Vagina (tissue), 2 donors: ENCODE results near the gene DNAH14.
"Not testable (repeated sequence)": the region's sequence is repeated elsewhere in the genome, so short reads cannot be mapped to it uniquely, and the experiment has no call there.

Source experiments
- CTCF ChIP-seq, 3 experiments: fragments of 450-650 bp in 2 of 3; fragments of 200-600 bp in 1 of 3; sonication (generic) in 1 of 3; IDR thresholded peaks; one replicate each; pipeline ENCODE4 v1.5.1; 2017 to 2019; ENCODE audit warnings: antibody characterized with exemption in 3 of 3, mild to moderate bottlenecking in 2 of 3, moderate library complexity in 2 of 3
- POLR2A ChIP-seq, 2 donors: fragments of 450-650 bp; IDR thresholded peaks; one replicate each; pipeline ENCODE4 v1.6.1; 2017; ENCODE audit warnings: antibody characterized with exemption in 2 of 2, mild to moderate bottlenecking in 2 of 2, moderate library complexity in 2 of 2
- POLR2AphosphoS5 ChIP-seq, 2 donors: sonication (generic); formaldehyde crosslinking; IDR thresholded peaks; one replicate each; pipeline ENCODE4 v1.9.0; 2017; ENCODE audit warnings: antibody characterized with exemption in 2 of 2, mild to moderate bottlenecking in 2 of 2, low read depth in 1 of 2; ENCODE audit not compliant: insufficient read depth in 1 of 2

- not testable (repeated sequence) for TF ChIP-seq POLR2A (IDR thresholded peaks at IDR 0.05); POLR2AphosphoS5 (IDR thresholded peaks at IDR 0.05; ENCODE audit: insufficient read depth in 1 of 2, low read depth in 1 of 2); CTCF (IDR thresholded peaks at IDR 0.05)
Measured at GRCh38 chr1:224927631-224928030, 1.8 kb upstream of the DNAH14 start.
